ENCODE measurements around the gene CIB1. TPM values are rescaled to one million over a fixed set of nuclear protein-coding genes. Genes with fewer than 3 reads are reported as not detected.
"Not testable (repeated sequence)": the region's sequence is repeated elsewhere in the genome, so short reads cannot be mapped to it uniquely, and the experiment has no call there.

The CIB1 gene
- total RNA-seq, 1 experiment from 2014 or later: 23.0 TPM

DNA sequence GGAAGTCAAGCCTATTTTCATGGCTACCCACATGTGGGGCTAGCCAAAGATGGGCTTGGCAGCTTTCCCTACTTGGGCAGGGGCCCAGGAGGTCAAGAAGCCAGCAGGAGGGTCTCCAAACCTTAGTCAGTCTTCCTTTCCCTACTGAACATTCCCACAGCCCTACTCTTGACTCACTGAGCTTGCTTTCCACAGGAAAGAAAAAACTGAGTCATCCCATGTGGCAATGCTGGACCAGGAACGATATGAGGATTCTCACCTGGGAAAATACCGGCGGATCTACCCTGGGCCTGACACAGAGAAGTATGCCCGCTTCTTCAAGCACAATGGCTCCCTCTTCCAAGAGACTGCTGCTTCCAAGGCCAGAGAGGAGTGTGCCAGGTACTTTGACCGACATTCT is 28.1 kb upstream of the CIB1 start:
- Histone ChIP-seq H3K79me1 (ENCODE audit: insufficient read depth, low read depth, low read length, poor library complexity, severe bottlenecking) (no peaks in the 10 kb centered on the region), H3K23ac (ENCODE audit: insufficient read length, low read depth, low read length) (no peak overlapping the region), H3T11ph (ENCODE audit: low read length) (no peak overlapping the region), H2AFZ (ENCODE audit: low read length) (no peak overlapping the region), H3K4me2 (ENCODE audit: insufficient read depth, insufficient read length, low read length) (no peak overlapping the region), H3K79me2 (ENCODE audit: insufficient read depth, low read length) (peaks cover 5% of the 10 kb centered on the region; the same call in 1 of the 2 replicates), H4K5ac (ENCODE audit: insufficient read length, low read depth, low read length) (no peak overlapping the region), H3K4ac (ENCODE audit: low read depth, low read length) (no peak overlapping the region), H3K27me3 (ENCODE audit: insufficient read depth, low read length) (no peaks in the 10 kb centered on the region; the same call in 1 of the 2 replicates), H3K9me3 (ENCODE audit: control insufficient read depth, low read depth, low read length) (no peaks in the 10 kb centered on the region), H3K27ac (ENCODE audit: insufficient read length, low read depth, low read length) (no peak overlapping the region), H4K20me1 (ENCODE audit: control insufficient read depth, insufficient read depth, insufficient read length) (no peaks in the 10 kb centered on the region), H4K91ac (ENCODE audit: insufficient read length, low read depth, low read length) (no peak overlapping the region), H3K9ac (ENCODE audit: extremely low read depth, insufficient read length, low read length) (no peak overlapping the region), H2BK12ac (ENCODE audit: insufficient read length, low read depth, low read length) (no peak overlapping the region), H3K14ac (ENCODE audit: insufficient read depth, low read length) (no peak overlapping the region), H3K23me2 (ENCODE audit: insufficient read length, low read depth, low read length, poor library complexity, severe bottlenecking) (peaks cover 8% of the 10 kb centered on the region), H2BK20ac (ENCODE audit: low read depth, low read length, poor library complexity, severe bottlenecking) (no peak overlapping the region), H2BK15ac (ENCODE audit: low read depth, low read length) (no peak overlapping the region), H2BK5ac (ENCODE audit: insufficient read length, low read length) (no peak overlapping the region), H2BK120ac (ENCODE audit: low read depth, low read length, poor library complexity, severe bottlenecking) (no peak overlapping the region), H3K18ac (ENCODE audit: insufficient read length, low read depth, low read length) (no peak overlapping the region), H3K56ac (ENCODE audit: insufficient read length, low read depth, low read length) (no peak overlapping the region), H3K4me1 (ENCODE audit: insufficient read depth, low read length) (no peaks in the 10 kb centered on the region), H2AK5ac (ENCODE audit: insufficient read length, low read length) (no peak overlapping the region), H4K8ac (replicated peaks; ENCODE audit: insufficient read length, low read depth, low read length) (no peak overlapping the region)
- no peaks in the 10 kb centered on the region; the same call in 1 of the 2 replicates for H3K27me3 Mint-ChIP-seq (ENCODE audit: low read depth)
- peaks cover 0 to 3% (median 3%) of the 10 kb centered on the region in 3 experiments; a peak in 3 of 7 replicates for H3K36me3 Mint-ChIP-seq (ENCODE audit: insufficient read depth in 1 of 3, low read depth in 3 of 3)
- no peaks in the 10 kb centered on the region for H3K9me3 Mint-ChIP-seq
- TF ChIP-seq, protein P1, sequence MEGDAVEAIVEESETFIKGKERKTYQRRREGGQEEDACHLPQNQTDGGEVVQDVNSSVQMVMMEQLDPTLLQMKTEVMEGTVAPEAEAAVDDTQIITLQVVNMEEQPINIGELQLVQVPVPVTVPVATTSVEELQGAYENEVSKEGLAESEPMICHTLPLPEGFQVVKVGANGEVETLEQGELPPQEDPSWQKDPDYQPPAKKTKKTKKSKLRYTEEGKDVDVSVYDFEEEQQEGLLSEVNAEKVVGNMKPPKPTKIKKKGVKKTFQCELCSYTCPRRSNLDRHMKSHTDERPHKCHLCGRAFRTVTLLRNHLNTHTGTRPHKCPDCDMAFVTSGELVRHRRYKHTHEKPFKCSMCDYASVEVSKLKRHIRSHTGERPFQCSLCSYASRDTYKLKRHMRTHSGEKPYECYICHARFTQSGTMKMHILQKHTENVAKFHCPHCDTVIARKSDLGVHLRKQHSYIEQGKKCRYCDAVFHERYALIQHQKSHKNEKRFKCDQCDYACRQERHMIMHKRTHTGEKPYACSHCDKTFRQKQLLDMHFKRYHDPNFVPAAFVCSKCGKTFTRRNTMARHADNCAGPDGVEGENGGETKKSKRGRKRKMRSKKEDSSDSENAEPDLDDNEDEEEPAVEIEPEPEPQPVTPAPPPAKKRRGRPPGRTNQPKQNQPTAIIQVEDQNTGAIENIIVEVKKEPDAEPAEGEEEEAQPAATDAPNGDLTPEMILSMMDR (conservative IDR thresholded peaks at IDR 0.05): no peak
- no peak overlapping the region for H3K27ac Mint-ChIP-seq
- H3K4me3 Mint-ChIP-seq: no peak overlapping the region
- WGBS (ENCODE audit: extremely low coverage, insufficient read length, low lambda C conversion rate): no CpG with 5 or more reads among the region's 5 CpGs
- H3K4me1 Mint-ChIP-seq: peaks cover 12 to 17% of the 10 kb centered on the region in 2 experiments
- DNase-seq: no peak

DNA sequence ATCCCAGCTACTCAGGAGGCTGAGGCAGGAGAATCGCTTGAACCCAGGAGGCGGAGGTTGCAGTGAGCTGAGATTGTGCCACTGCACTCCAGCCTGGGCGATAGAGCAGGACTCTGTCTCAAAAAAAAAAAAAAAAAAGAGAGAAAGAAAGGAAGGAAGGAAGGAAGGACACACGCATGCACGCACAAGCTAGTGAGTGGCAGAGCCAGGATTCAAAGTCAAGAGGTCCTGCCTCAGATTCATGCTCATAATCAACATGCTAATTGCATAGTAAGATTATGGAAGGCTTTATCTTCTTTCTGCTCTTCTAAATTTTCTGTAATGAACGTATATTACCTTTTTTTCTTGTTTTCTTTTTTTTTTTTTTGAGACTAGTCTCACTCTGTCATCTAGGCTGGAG is 27.0 kb upstream of the CIB1 start:
- not testable (repeated sequence) for H3K27ac ChIP-seq (ENCODE audit: insufficient read length, low read depth, low read length); H2BK5ac ChIP-seq (ENCODE audit: insufficient read length, low read length); H2BK20ac ChIP-seq (ENCODE audit: low read depth, low read length, poor library complexity, severe bottlenecking); H3K36me3 Mint-ChIP-seq (ENCODE audit: insufficient read depth in 1 of 3, low read depth in 3 of 3); H3K4me2 ChIP-seq (ENCODE audit: insufficient read depth, insufficient read length, low read length); H3K18ac ChIP-seq (ENCODE audit: insufficient read length, low read depth, low read length); H3K27ac Mint-ChIP-seq; H3K4me1 ChIP-seq (ENCODE audit: insufficient read depth, low read length); H4K20me1 ChIP-seq (ENCODE audit: control insufficient read depth, insufficient read depth, insufficient read length); H3K23me2 ChIP-seq (ENCODE audit: insufficient read length, low read depth, low read length, poor library complexity, severe bottlenecking); H2AFZ ChIP-seq (ENCODE audit: low read length); H3K9me3 ChIP-seq (ENCODE audit: control insufficient read depth, low read depth, low read length); H2BK12ac ChIP-seq (ENCODE audit: insufficient read length, low read depth, low read length); H3K56ac ChIP-seq (ENCODE audit: insufficient read length, low read depth, low read length); H2AK5ac ChIP-seq (ENCODE audit: insufficient read length, low read length); H3K27me3 Mint-ChIP-seq (ENCODE audit: low read depth); H3K23ac ChIP-seq (ENCODE audit: insufficient read length, low read depth, low read length); H3K9me3 Mint-ChIP-seq; DNase-seq; H2BK120ac ChIP-seq (ENCODE audit: low read depth, low read length, poor library complexity, severe bottlenecking); H3K79me1 ChIP-seq (ENCODE audit: insufficient read depth, low read depth, low read length, poor library complexity, severe bottlenecking); H3T11ph ChIP-seq (ENCODE audit: low read length); H3K4me3 Mint-ChIP-seq; H4K91ac ChIP-seq (ENCODE audit: insufficient read length, low read depth, low read length); H3K14ac ChIP-seq (ENCODE audit: insufficient read depth, low read length); H3K79me2 ChIP-seq (ENCODE audit: insufficient read depth, low read length); H4K8ac ChIP-seq (replicated peaks; ENCODE audit: insufficient read length, low read depth, low read length); H3K27me3 ChIP-seq (ENCODE audit: insufficient read depth, low read length); H3K4ac ChIP-seq (ENCODE audit: low read depth, low read length); H2BK15ac ChIP-seq (ENCODE audit: low read depth, low read length); H3K9ac ChIP-seq (ENCODE audit: extremely low read depth, insufficient read length, low read length); H4K5ac ChIP-seq (ENCODE audit: insufficient read length, low read depth, low read length)
- no CpG with 5 or more reads among the region's 6 CpGs for WGBS (ENCODE audit: extremely low coverage, insufficient read length, low lambda C conversion rate)
- peaks cover 11% of the 10 kb centered on the region in 2 experiments for H3K4me1 Mint-ChIP-seq

Measured in H9 (cell line).